C4-2B (cell line): ENCODE measurements around the gene MIPEP.

ENCODE experiments used
- CTCF ChIP-seq: fragments of 450-650 bp; conservative IDR thresholded peaks from 2 replicates; pipeline ENCODE4 v1.5.1; 2017; ENCODE audit warnings: mild to moderate bottlenecking
- ZFX ChIP-seq: fragments of 450-650 bp; IDR thresholded peaks from 2 replicates; pipeline ENCODE4 v1.6.1; 2017

GRCh38 chr13:23792680-23793079, 96.5 kb downstream of the MIPEP start:
- TF ChIP-seq ZFX (no peak), CTCF (no peak)
